Activated T-cell treated with anti-CD3 and anti-CD28 coated beads, Interleukin-2, amount 50 U/mL, for 72 hours (primary cell): ENCODE results near the gene PKN2. TPM values are rescaled to one million over a fixed set of nuclear protein-coding genes. Genes with fewer than 3 reads are reported as not detected.
A peak's percentile ranks its signal among the peaks of the same experiment; 100 is the strongest.
"Not testable (repeated sequence)": the region's sequence is repeated elsewhere in the genome, so short reads cannot be mapped to it uniquely, and the experiment has no call there.

ENCODE experiments used
- ATAC-seq, 2 donors: fragments of 150-1000 bp; cut with Tn5 transposase; replicated peaks in 1 of 2; 2 replicates each; pipeline ENCODE4 v1.10.0; 2021; ENCODE audit warnings: moderate library complexity in 2 of 2, mild to moderate bottlenecking in 1 of 2
- DNase-seq, 2 donors: peaks; one replicate each; pipeline ENCODE4 v3.0.0; 2021 to 2022; ENCODE audit warnings: mixed read lengths in 1 of 2
- H3K27ac Mint-ChIP-seq: one replicate; pipeline ENCODE4 v1.8.0; 2022; ENCODE audit warnings: mild to moderate bottlenecking, moderate library complexity, mixed read lengths
- H3K27me3 Mint-ChIP-seq: one replicate; pipeline ENCODE4 v1.8.0; 2022; ENCODE audit warnings: low read depth, mixed read lengths
- H3K36me3 Mint-ChIP-seq, 2 donors: one replicate each; pipeline ENCODE4 v1.8.0; 2022; ENCODE audit warnings: mixed read lengths in 2 of 2, mild to moderate bottlenecking in 1 of 2; ENCODE audit not compliant: insufficient read depth in 2 of 2
- H3K4me1 Mint-ChIP-seq: one replicate; pipeline ENCODE4 v1.8.0; 2022; ENCODE audit warnings: low read depth, mixed read lengths
- H3K4me3 Mint-ChIP-seq, 2 donors: one replicate each; pipeline ENCODE4 v1.8.0; 2022; ENCODE audit warnings: mild to moderate bottlenecking in 2 of 2, mixed read lengths in 2 of 2, moderate library complexity in 2 of 2
- H3K9me3 Mint-ChIP-seq, 2 donors: one replicate each; pipeline ENCODE4 v1.8.0; 2022; ENCODE audit warnings: mixed read lengths in 2 of 2
- total RNA-seq, 2 donors: library from RNA; stranded (reverse); gene quantifications; one replicate each; pipeline ENCODE4 v1.2.3, GENCODE V29; 2022

The PKN2 gene
- total RNA-seq, 2 donors from 2014 or later, result 27.4 to 28.1 TPM

GRCh38 chr1:88791192-88791591 is 107.1 kb downstream of the PKN2 start:
- peak; percentile 51 to 59 for ATAC-seq
- no peak overlapping the region for H3K4me3 Mint-ChIP-seq
- no peak for DNase-seq

GRCh38 chr1:88799491-88799890 is 115.4 kb downstream of the PKN2 start:
- H3K36me3 Mint-ChIP-seq, result peaks cover 6 to 20% of the 10 kb centered on the region in 2 donors
- peaks cover 12% of the 10 kb centered on the region for H3K4me1 Mint-ChIP-seq
- DNase-seq (no peak), ATAC-seq (no peak)
- H3K27me3 Mint-ChIP-seq, result no peaks in the 10 kb centered on the region
- H3K4me3 Mint-ChIP-seq, result no peak overlapping the region
- H3K9me3 Mint-ChIP-seq, result no peaks in the 10 kb centered on the region
- H3K27ac Mint-ChIP-seq, result peak overlapping the region; percentile 21

More at GRCh38 chr1:88791192-88791591, 107.1 kb downstream of the PKN2 start:
- peak overlapping the region; percentile 40 for H3K27ac Mint-ChIP-seq
- H3K36me3 Mint-ChIP-seq, result peaks cover 2 to 6% of the 10 kb centered on the region in 2 donors
- no peaks in the 10 kb centered on the region for H3K9me3 Mint-ChIP-seq
- H3K4me1 Mint-ChIP-seq, result peaks cover 12% of the 10 kb centered on the region
- no peaks in the 10 kb centered on the region for H3K27me3 Mint-ChIP-seq

GRCh38 chr1:88800382-88801051 is 116.4 kb downstream of the PKN2 start:
- peak; percentile 60 to 69 for ATAC-seq
- Mint-ChIP-seq H3K36me3 (peaks cover 6 to 21% of the 10 kb centered on the region in 2 donors), H3K4me3 (peak overlapping the region in 1 of 2 donors; percentile 52), H3K4me1 (peaks cover 12% of the 10 kb centered on the region), H3K9me3 (no peaks in the 10 kb centered on the region), H3K27me3 (no peaks in the 10 kb centered on the region), H3K27ac (peak overlapping the region; percentile 58)
- DNase-seq, result peak; percentile 36 to 50

GRCh38 chr1:88801575-88802208 is 117.6 kb downstream of the PKN2 start:
- H3K9me3 Mint-ChIP-seq, result no peaks in the 10 kb centered on the region
- peak overlapping the region; percentile 67 for H3K27ac Mint-ChIP-seq
- H3K4me1 Mint-ChIP-seq, result peaks cover 12% of the 10 kb centered on the region
- H3K4me3 Mint-ChIP-seq, result no peak overlapping the region
- no peak for ATAC-seq
- DNase-seq, result peak in 1 of 2 donors; percentile 15
- H3K27me3 Mint-ChIP-seq, result no peaks in the 10 kb centered on the region
- peaks cover 6 to 20% of the 10 kb centered on the region in 2 donors for H3K36me3 Mint-ChIP-seq

- DNase-seq (no peak), ATAC-seq (no peak)
- Mint-ChIP-seq H3K4me1 (peaks cover 12% of the 10 kb centered on the region), H3K36me3 (peaks cover 6 to 20% of the 10 kb centered on the region in 2 donors), H3K27ac (peak overlapping the region; percentile 77), H3K27me3 (no peaks in the 10 kb centered on the region), H3K9me3 (no peaks in the 10 kb centered on the region), H3K4me3 (no peak overlapping the region)
Measured at GRCh38 chr1:88802404-88802803, 118.3 kb downstream of the PKN2 start.

- no peak for DNase-seq
- H3K27me3 Mint-ChIP-seq, result no peaks in the 10 kb centered on the region
- ATAC-seq, result no peak
- no peak overlapping the region for H3K4me3 Mint-ChIP-seq
- peak overlapping the region; percentile 21 for H3K27ac Mint-ChIP-seq
- no peaks in the 10 kb centered on the region for H3K9me3 Mint-ChIP-seq
- H3K36me3 Mint-ChIP-seq, result peaks cover 6 to 18% of the 10 kb centered on the region in 2 donors
- peaks cover 12% of the 10 kb centered on the region for H3K4me1 Mint-ChIP-seq
Measured at GRCh38 chr1:88802950-88803349, 118.9 kb downstream of the PKN2 start.

- Mint-ChIP-seq H3K9me3 (no peaks in the 10 kb centered on the region), H3K4me1 (peaks cover 12% of the 10 kb centered on the region), H3K4me3 (no peak overlapping the region), H3K27me3 (no peaks in the 10 kb centered on the region), H3K36me3 (peaks cover 6 to 18% of the 10 kb centered on the region in 2 donors), H3K27ac (no peak overlapping the region)
- no peak for DNase-seq
- no peak for ATAC-seq
Measured at GRCh38 chr1:88803444-88803843, 119.4 kb downstream of the PKN2 start.

GRCh38 chr1:88812366-88812765 is 128.3 kb downstream of the PKN2 start:
- peaks cover 2 to 18% of the 10 kb centered on the region in 2 donors for H3K36me3 Mint-ChIP-seq
- peak overlapping the region; percentile 42 for H3K27ac Mint-ChIP-seq
- no peaks in the 10 kb centered on the region for H3K9me3 Mint-ChIP-seq
- DNase-seq (no peak), ATAC-seq (no peak)
- H3K4me1 Mint-ChIP-seq, result no peaks in the 10 kb centered on the region
- H3K27me3 Mint-ChIP-seq, result no peaks in the 10 kb centered on the region
- no peak overlapping the region for H3K4me3 Mint-ChIP-seq

- Mint-ChIP-seq H3K36me3 (peaks cover 2 to 22% of the 10 kb centered on the region in 2 donors), H3K4me1 (no peaks in the 10 kb centered on the region), H3K9me3 (peaks cover 0 to under 1% of the 10 kb centered on the region in 2 donors), H3K27ac (no peak overlapping the region), H3K4me3 (no peak overlapping the region), H3K27me3 (no peaks in the 10 kb centered on the region)
- no peak for DNase-seq
- no peak for ATAC-seq
Measured at GRCh38 chr1:88813471-88813870, 129.4 kb downstream of the PKN2 start.

- H3K4me3 Mint-ChIP-seq, H3K9me3 Mint-ChIP-seq, DNase-seq, H3K4me1 Mint-ChIP-seq, H3K27me3 Mint-ChIP-seq, ATAC-seq, H3K27ac Mint-ChIP-seq: not testable (repeated sequence)
- H3K36me3 Mint-ChIP-seq, result peaks cover 2 to 15% of the 10 kb centered on the region in 2 donors
Measured at GRCh38 chr1:88819642-88820041, 135.6 kb downstream of the PKN2 start.

- Mint-ChIP-seq H3K27me3 (no peaks in the 10 kb centered on the region), H3K9me3 (no peaks in the 10 kb centered on the region), H3K4me3 (no peak overlapping the region), H3K4me1 (no peaks in the 10 kb centered on the region), H3K36me3 (peaks cover 0 to 4% of the 10 kb centered on the region in 2 donors), H3K27ac (no peak overlapping the region)
- DNase-seq (no peak), ATAC-seq (no peak)
Measured at GRCh38 chr1:88825721-88826120, 141.6 kb downstream of the PKN2 start.

- no peaks in the 10 kb centered on the region for H3K27me3 Mint-ChIP-seq
- DNase-seq (no peak), ATAC-seq (no peak)
- H3K4me3 Mint-ChIP-seq, result no peak overlapping the region
- H3K4me1 Mint-ChIP-seq, result no peaks in the 10 kb centered on the region
- peak overlapping the region; percentile 4 for H3K27ac Mint-ChIP-seq
- H3K36me3 Mint-ChIP-seq, result no peaks in the 10 kb centered on the region
- no peaks in the 10 kb centered on the region for H3K9me3 Mint-ChIP-seq
Measured at GRCh38 chr1:88847643-88848042, 163.6 kb downstream of the PKN2 start.

- peak overlapping the region; percentile 35 for H3K27ac Mint-ChIP-seq
- peaks cover 5% of the 10 kb centered on the region for H3K4me1 Mint-ChIP-seq
- ATAC-seq (no peak), DNase-seq (no peak)
- H3K36me3 Mint-ChIP-seq, result peaks cover 0 to 10% of the 10 kb centered on the region in 2 donors
- H3K27me3 Mint-ChIP-seq, result no peaks in the 10 kb centered on the region
- no peaks in the 10 kb centered on the region for H3K9me3 Mint-ChIP-seq
- no peak overlapping the region for H3K4me3 Mint-ChIP-seq
Measured at GRCh38 chr1:88851303-88852063, 167.4 kb downstream of the PKN2 start.
